SU-DHL-6 (cell line): ENCODE results near the gene PGM1.

Experiments used
- H2AFZ ChIP-seq: fragments of 200-600 bp; sonication (generic); 2 replicates; pipeline ENCODE4 v1.6.1; 2014; ENCODE audit warnings: low read depth, mild to moderate bottlenecking, moderate library complexity, mixed read lengths, antibody characterized with exemption, low read length; ENCODE audit not compliant: severe bottlenecking
- H3F3A ChIP-seq: fragments of 200-600 bp; shearing (Covaris generic); 2 replicates; pipeline ENCODE4 v1.6.0; 2016; ENCODE audit warnings: antibody characterized with exemption, mild to moderate bottlenecking; ENCODE audit not compliant: insufficient read depth
- H3K27ac ChIP-seq: fragments of 200-600 bp; sonication (generic); 2 replicates; pipeline ENCODE4 v1.5.1; 2016; ENCODE audit warnings: low read depth, mild to moderate bottlenecking, low read length, moderate library complexity, mixed read lengths
- H3K27me3 ChIP-seq: fragments of 200-600 bp; sonication (generic), shearing (Covaris generic); 2 replicates; pipeline ENCODE4 v1.6.0; 2014; ENCODE audit warnings: mild to moderate bottlenecking, low read length
- H3K36me3 ChIP-seq: fragments of 200-600 bp; sonication (generic); 2 replicates; pipeline ENCODE4 v1.6.1; 2014; ENCODE audit warnings: mild to moderate bottlenecking, low read length, mixed read lengths
- H3K4me2 ChIP-seq: fragments of 300-600, 200-600 bp; shearing (Covaris generic), sonication (generic); 2 replicates; pipeline ENCODE4 v1.6.0; 2014; ENCODE audit warnings: low read length, low read depth, mild to moderate bottlenecking; ENCODE audit not compliant: poor library complexity, severe bottlenecking
- H3K4me3 ChIP-seq: fragments of 200-600 bp; sonication (generic); 2 replicates; pipeline ENCODE4 v1.5.1; 2014; ENCODE audit warnings: antibody characterized with exemption, low read length, mild to moderate bottlenecking, mixed read lengths; ENCODE audit not compliant: insufficient read depth, poor library complexity, severe bottlenecking
- H3K79me2 ChIP-seq: fragments of 200-600 bp; sonication (generic); 2 replicates; pipeline ENCODE4 v1.6.1; 2014; ENCODE audit warnings: mild to moderate bottlenecking, low read length, moderate library complexity; ENCODE audit not compliant: insufficient read depth
- H3K9ac ChIP-seq: fragments of 200-600 bp; sonication (generic); 2 replicates; pipeline ENCODE4 v1.7.0; 2014; ENCODE audit warnings: mild to moderate bottlenecking, low read length
- H3K9me2 ChIP-seq: fragments of 200-600 bp; sonication (generic); replicated peaks from 2 replicates; pipeline ENCODE4 v1.6.1; 2014; ENCODE audit warnings: low read length; ENCODE audit not compliant: insufficient read depth
- H3K9me3 ChIP-seq: fragments of 200-600 bp; sonication (generic); 2 replicates; pipeline ENCODE4 v1.6.1; 2014; ENCODE audit warnings: low read length, mixed read lengths; ENCODE audit not compliant: insufficient read depth
- H4K20me1 ChIP-seq: fragments of 200-600 bp; sonication (generic); 2 replicates; pipeline ENCODE4 v1.6.1; 2014; ENCODE audit warnings: low read depth, mild to moderate bottlenecking, antibody characterized with exemption, low read length, moderate library complexity, mixed read lengths
- CTCF ChIP-seq: fragments of 200-600 bp; sonication (generic); IDR thresholded peaks from one replicate; pipeline ENCODE4 v1.5.1; 2017; ENCODE audit warnings: antibody characterized with exemption, mild to moderate bottlenecking, low read length, moderate library complexity; ENCODE audit not compliant: insufficient read depth, poor library complexity, severe bottlenecking
- EZH2phosphoT487 ChIP-seq: fragments of 200-600 bp; sonication (generic), shearing (Covaris generic); conservative IDR thresholded peaks from 2 replicates; pipeline ENCODE4 v1.6.1; 2018; ENCODE audit warnings: mild to moderate bottlenecking, antibody characterized with exemption, low read length, moderate library complexity, mixed read lengths

The PGM1 gene

DNA sequence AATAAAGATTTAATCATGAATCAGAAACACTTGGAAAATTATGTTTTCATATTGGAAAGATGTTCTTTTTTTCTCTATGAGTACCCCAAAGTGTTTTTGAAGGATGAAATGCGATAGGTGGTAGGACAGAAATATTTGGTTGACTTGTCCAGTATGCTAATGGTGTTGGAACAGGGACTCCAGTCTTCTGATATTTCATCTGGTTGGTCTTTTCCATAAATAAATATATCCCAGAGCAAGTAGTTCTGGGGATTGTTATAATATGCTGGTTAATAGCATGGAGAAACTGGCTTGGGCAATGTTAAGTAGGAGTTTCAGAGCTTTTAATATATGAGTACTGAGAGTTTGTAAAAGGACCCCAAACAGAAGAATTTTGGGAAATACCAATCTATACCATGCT is 8.7 kb downstream of the PGM1 start:
- TF ChIP-seq CTCF (no peak), EZH2phosphoT487 (no peak)
- no peaks in the 10 kb centered on the region for H3K9me3 ChIP-seq
- H2AFZ ChIP-seq, result no peak overlapping the region
- H3K9me2 ChIP-seq, result no peaks in the 10 kb centered on the region
- H3K9ac ChIP-seq, result no peak overlapping the region
- no peaks in the 10 kb centered on the region for H3F3A ChIP-seq
- H3K27me3 ChIP-seq, result no peaks in the 10 kb centered on the region
- no peak overlapping the region for H3K4me2 ChIP-seq
- H3K4me3 ChIP-seq, result no peak overlapping the region
- peaks cover 29% of the 10 kb centered on the region for H3K79me2 ChIP-seq
- no peak overlapping the region for H3K27ac ChIP-seq
- no peaks in the 10 kb centered on the region for H3K36me3 ChIP-seq
- H4K20me1 ChIP-seq, result no peaks in the 10 kb centered on the region

DNA sequence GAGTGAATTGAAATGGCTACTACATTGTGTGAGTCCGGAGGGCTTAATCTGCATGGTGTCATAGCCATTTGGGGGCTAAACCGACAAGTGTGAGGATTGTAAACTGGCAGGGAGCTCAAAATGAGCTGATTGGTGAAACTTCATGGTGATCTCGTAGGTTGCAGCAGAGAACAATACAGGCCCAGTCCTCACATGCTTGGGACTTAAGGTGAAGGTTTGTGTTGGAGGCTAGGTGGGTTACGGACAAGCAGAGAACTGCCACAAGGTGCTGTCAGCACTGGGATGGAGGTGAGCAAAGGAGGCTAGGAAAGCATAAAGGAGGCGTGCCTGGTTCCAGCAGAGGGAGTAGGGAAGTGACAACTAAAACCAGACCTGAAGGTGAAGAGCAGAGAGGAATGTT is 9.4 kb downstream of the PGM1 start:
- Histone ChIP-seq H3K4me3 (no peak overlapping the region), H3F3A (no peaks in the 10 kb centered on the region), H3K4me2 (no peak overlapping the region), H3K27ac (no peak overlapping the region), H4K20me1 (no peaks in the 10 kb centered on the region), H3K9me2 (no peaks in the 10 kb centered on the region), H3K36me3 (no peaks in the 10 kb centered on the region), H3K27me3 (no peaks in the 10 kb centered on the region), H3K79me2 (peaks cover 22% of the 10 kb centered on the region; the same call in 1 of the 2 replicates), H3K9ac (no peak overlapping the region), H2AFZ (no peak overlapping the region), H3K9me3 (no peaks in the 10 kb centered on the region)
- TF ChIP-seq CTCF (no peak), EZH2phosphoT487 (no peak)

- Histone ChIP-seq H3K27me3 (no peaks in the 10 kb centered on the region), H3K4me2 (no peak overlapping the region), H3K9me2 (no peaks in the 10 kb centered on the region), H3K36me3 (no peaks in the 10 kb centered on the region), H3K9ac (no peak overlapping the region), H3K79me2 (peaks cover 22% of the 10 kb centered on the region; the same call in 1 of the 2 replicates), H3K27ac (no peak overlapping the region), H2AFZ (no peak overlapping the region), H4K20me1 (no peaks in the 10 kb centered on the region), H3K4me3 (no peak overlapping the region), H3F3A (no peaks in the 10 kb centered on the region), H3K9me3 (no peaks in the 10 kb centered on the region)
- TF ChIP-seq CTCF (no peak), EZH2phosphoT487 (no peak)
Observed at GRCh38 chr1:63603810-63604209, 10.6 kb downstream of the PGM1 start.
